K562 (cell line): ENCODE data around the gene DBI. TPM values are rescaled to one million over a fixed set of nuclear protein-coding genes. Genes with fewer than 3 reads are reported as not detected.

Experiments
- ATAC-seq: fragments of 200-7000 bp; cut with Tn5 transposase; 3 replicates; pipeline ENCODE4 v1.9.1; 2020; ENCODE audit warnings: moderate library complexity
- BruUV-seq: library from RNA; stranded (reverse); fragments of 400-500 nt; replicated peaks from 2 replicates; lab custom pipeline; 2021; lab: Mats Ljungman, UMichigan
- CTCF ChIA-PET: fragments of 300-600 bp; formaldehyde crosslinking; extraction: SDS; loops from one replicate; lab custom pipeline; 2021; ENCODE audit warnings: low intra/inter-chr PET ratio; lab: Yijun Ruan, JAX
- POLR2A ChIA-PET: fragments of 300-600, 350-650 bp; sonication (Branson Sonifier 250); formaldehyde crosslinking; extraction: SDS; loops from one replicate; lab custom pipeline; 2021; ENCODE audit warnings: antibody characterized with exemption, inconsistent platforms; lab: Yijun Ruan, JAX
- DNase-seq, 4 experiments: peaks; one replicate each; pipeline versions ENCODE4 v3.0.0 to v3.0.0-alpha.2; 2011 to 2018; ENCODE audit warnings: low spot score in 3 of 4, mixed read lengths in 3 of 4; ENCODE audit errors: extremely low read depth in 1 of 4
- FAIRE-seq: peaks from 2 replicates; lab custom pipeline; 2011; peaks lifted over from hg19 to GRCh38; lab: Jason Lieb, UNC
- H2AFZ ChIP-seq: 2 replicates; pipeline ENCODE4 v1.6.0; 2011; ENCODE audit warnings: low read depth, low read length, control low read depth, inconsistent platforms
- H3K27ac ChIP-seq: fragments of 200-600 bp; 3 replicates; pipeline ENCODE4 v1.8.0; 2011; ENCODE audit warnings: low read depth, mild to moderate bottlenecking, control low read depth, inconsistent platforms, low read length, moderate library complexity, mixed read lengths; ENCODE audit errors: extremely low read depth
- H3K27me3 ChIP-seq, 2 experiments: fragments of 300-600 bp in 1 of 2; 2 replicates in 1 of 2; 3 replicates in 1 of 2; pipeline versions ENCODE4 v1.6.0 to v1.8.0; 2011; ENCODE audit warnings: inconsistent platforms in 2 of 2, low read length in 2 of 2, mild to moderate bottlenecking in 1 of 2, mixed read lengths in 1 of 2, moderate library complexity in 1 of 2; ENCODE audit not compliant: control insufficient read depth in 2 of 2, insufficient read depth in 2 of 2
- H3K36me3 ChIP-seq: fragments of 300-600 bp; 3 replicates; pipeline ENCODE4 v1.8.0; 2011; ENCODE audit warnings: mild to moderate bottlenecking, low read length, inconsistent platforms; ENCODE audit not compliant: control insufficient read depth, insufficient read depth
- H3K4me1 ChIP-seq, 2 experiments: fragments of 200-600 bp in 1 of 2; replicated peaks in 1 of 2; 2 replicates in 1 of 2; 3 replicates in 1 of 2; pipeline versions ENCODE4 v1.5.1 to v1.8.0; 2011; ENCODE audit warnings: inconsistent platforms in 2 of 2, low read length in 2 of 2, mild to moderate bottlenecking in 1 of 2, mixed read lengths in 1 of 2, moderate library complexity in 1 of 2; ENCODE audit not compliant: control insufficient read depth in 2 of 2, insufficient read depth in 2 of 2
- H3K4me2 ChIP-seq: 2 replicates; pipeline ENCODE4 v1.6.1; 2011; ENCODE audit warnings: low read length, control low read depth, inconsistent platforms, mixed read lengths; ENCODE audit not compliant: insufficient read depth
- H3K4me3 ChIP-seq: fragments of 200-600 bp; sonication (generic), shearing (Covaris generic); 2 replicates; pipeline ENCODE4 v1.5.1; 2016; ENCODE audit warnings: control low read depth, inconsistent platforms
- H3K79me2 ChIP-seq: fragments of 200-600 bp; 3 replicates; pipeline ENCODE4 v1.8.0; 2011; ENCODE audit warnings: low read length, inconsistent platforms; ENCODE audit not compliant: control insufficient read depth, insufficient read depth
- H3K9ac ChIP-seq, 2 experiments: 2 replicates each; pipeline versions ENCODE4 v1.6.0 to v1.6.1; 2011; ENCODE audit warnings: low read depth in 2 of 2, low read length in 2 of 2, control low read depth in 1 of 2, inconsistent platforms in 1 of 2, mild to moderate bottlenecking in 1 of 2, mixed read lengths in 1 of 2; ENCODE audit not compliant: insufficient read depth in 1 of 2
- H3K9me1 ChIP-seq: one replicate; pipeline ENCODE4 v1.6.0; 2011; ENCODE audit warnings: inconsistent platforms, mild to moderate bottlenecking, low read length, moderate library complexity; ENCODE audit not compliant: control insufficient read depth, insufficient read depth
- H3K9me3 ChIP-seq: replicated peaks from 2 replicates; pipeline ENCODE4 v1.5.1; 2011; ENCODE audit warnings: low read depth, low read length, inconsistent platforms; ENCODE audit not compliant: control insufficient read depth, insufficient read depth
- H4K20me1 ChIP-seq: replicated peaks from 2 replicates; pipeline ENCODE4 v1.6.1; 2011; ENCODE audit warnings: low read length, inconsistent platforms, mixed read lengths; ENCODE audit not compliant: control insufficient read depth, insufficient read depth
- DPF2 ChIP-seq: fragments of 450-650 bp; IDR thresholded peaks from 2 replicates; pipeline ENCODE4 v1.6.1; 2016
- EP300 ChIP-seq: IDR thresholded peaks from 2 replicates; pipeline ENCODE4 v1.6.1; 2012; ENCODE audit warnings: low read length, improper control_type of control experiment
- FOXJ3 ChIP-seq: sonication (generic); formaldehyde crosslinking; IDR thresholded peaks from 2 replicates; pipeline ENCODE4 v1.4.0; 2020; ENCODE audit warnings: mild to moderate bottlenecking, missing genetic modification reagents
- FOXP4 ChIP-seq: sonication (generic); formaldehyde crosslinking; IDR thresholded peaks from 2 replicates; pipeline ENCODE4 v1.8.0; 2022; ENCODE audit warnings: mild to moderate bottlenecking, missing genetic modification reagents, borderline replicate concordance
- MAZ ChIP-seq, 2 experiments: fragments of 450-650 bp in 1 of 2; sonication (generic) in 1 of 2; formaldehyde crosslinking; IDR thresholded peaks in 1 of 2; conservative IDR thresholded peaks in 1 of 2; 2 replicates each; pipeline versions ENCODE4 v1.4.0 to v1.5.0; 2020; ENCODE audit warnings: mild to moderate bottlenecking in 1 of 2, missing genetic modification reagents in 1 of 2
- MYC ChIP-seq, 2 experiments: fragments of 250-450 bp in 1 of 2; sonication (Bioruptor Pico) in 1 of 2; IDR thresholded peaks; 2 replicates each; pipeline versions ENCODE4 v1.5.1 to v1.6.1; 2012 to 2021; ENCODE audit warnings: low read depth in 2 of 2, borderline replicate concordance in 1 of 2, improper control_type of control experiment in 1 of 2, low read length in 1 of 2, mild to moderate bottlenecking in 1 of 2, moderate library complexity in 1 of 2
- NFYB ChIP-seq: IDR thresholded peaks from 2 replicates; pipeline ENCODE4 v1.6.1; 2011; ENCODE audit warnings: mild to moderate bottlenecking, moderate library complexity; ENCODE audit not compliant: insufficient read length; ENCODE audit errors: extremely low read depth
- SMARCE1 ChIP-seq: fragments of 450-650 bp; IDR thresholded peaks from 2 replicates; pipeline ENCODE4 v1.7.1; 2016; ENCODE audit warnings: mild to moderate bottlenecking
- TRIM28 ChIP-seq: fragments of 450-650 bp; IDR thresholded peaks from 2 replicates; pipeline ENCODE4 v1.6.1; 2017
- TSHZ1 ChIP-seq: fragments of 250-450 bp; sonication (Bioruptor Pico); IDR thresholded peaks from 2 replicates; pipeline ENCODE4 v1.4.0; 2020; ENCODE audit warnings: mild to moderate bottlenecking, moderate library complexity
- ZNF224 ChIP-seq: sonication (generic); formaldehyde crosslinking; IDR thresholded peaks from 2 replicates; pipeline ENCODE4 v1.8.0; 2022; ENCODE audit warnings: mild to moderate bottlenecking, missing genetic modification reagents
- ZNF232 ChIP-seq: sonication (generic); formaldehyde crosslinking; IDR thresholded peaks from 2 replicates; pipeline ENCODE4 v1.8.0; 2022; ENCODE audit warnings: mild to moderate bottlenecking, missing genetic modification reagents
- ZNF584 ChIP-seq: fragments of 200-800 bp; sonication (Bioruptor generic); IDR thresholded peaks from 2 replicates; pipeline ENCODE4 v1.6.1; 2016; ENCODE audit warnings: low read depth, mild to moderate bottlenecking, missing genetic modification characterization, missing compliant biosample characterization
- ZNF75A ChIP-seq: fragments of 450-650 bp; formaldehyde crosslinking; IDR thresholded peaks from 2 replicates; pipeline ENCODE4 v1.4.0; 2020; ENCODE audit warnings: mild to moderate bottlenecking
- ZNF780A ChIP-seq: fragments of 250-450 bp; sonication (Bioruptor Pico); IDR thresholded peaks from 2 replicates; pipeline ENCODE4 v1.5.0; 2021; ENCODE audit warnings: mild to moderate bottlenecking
- ZZZ3 ChIP-seq: fragments of 450-650 bp; IDR thresholded peaks from 2 replicates; pipeline ENCODE4 v1.6.1; 2016; ENCODE audit warnings: antibody characterized with exemption, mild to moderate bottlenecking, moderate library complexity
- WGBS: fragments of 100-300 bp; shearing (Covaris generic); methylation state at CpG from one replicate; pipeline ENCODE4 v1.1.6; 2016; ENCODE audit warnings: low coverage, mixed read lengths; ENCODE audit not compliant: insufficient coverage; ENCODE audit errors: missing lambda C conversion rate; 5-methylcytosine and 5-hydroxymethylcytosine counted together
- in situ Hi-C: fragments of 300-500 bp; cut with MboI; formaldehyde crosslinking; loops from 4 replicates; pipeline ENCODE4 v1.15.0; 2018; ENCODE audit warnings: inconsistent platforms, mixed read lengths
- intact Hi-C: fragments of 100-400 bp; cut with micrococcal nuclease; formaldehyde crosslinking; loops from 2 replicates; pipeline ENCODE4 v1.14.2; 2022
- polyA plus RNA-seq, 8 experiments: library from polyadenylated mRNA; depleted of rRNA in 4 of 8; stranded (reverse) in 5 of 8; unstranded in 3 of 8; fragments of >200 nt; fragmentation: Nextera tagmentation in 2 of 8; fragmentation: Illumina TruSeq in 1 of 8; extraction: Ambion mirVana in 2 of 8; extraction: Trizol in 1 of 8; gene quantifications; 2 replicates each; pipeline versions ENCODE4 v1.2.1 to v1.2.3, GENCODE V29; 2011 to 2014; ENCODE audit warnings: inconsistent platforms in 1 of 8, missing spikeins in 1 of 8
- total RNA-seq, 7 experiments: library from RNA; depleted of rRNA in 6 of 7; stranded (reverse); fragments of >200 nt in 6 of 7; fragmentation: Illumina TruSeq in 2 of 7; extraction: Trizol in 2 of 7; gene quantifications; 2 replicates each; pipeline versions ENCODE4 v1.2.1 to v1.2.3, GENCODE V29; 2011 to 2021; ENCODE audit warnings: low replicate concordance in 1 of 7

DBI gene
- total and polyA plus RNA-seq, 9 of the 15 experiments (the other 6 are each of a cell fraction or from before 2014, with no cell fraction given), result 55.8 to 443 (median 194) TPM

GRCh38 chr2:119323459-119323858, 43.3 kb upstream of the DBI start:
- 20% methylated on average over 8 of the region's 8 CpGs for WGBS
- H3K36me3 ChIP-seq, result no peaks in the 10 kb centered on the region
- no peaks in the 10 kb centered on the region; a peak in 1 of 5 replicates for H3K4me1 ChIP-seq
- H3K79me2 ChIP-seq, result no peaks in the 10 kb centered on the region
- ChIA-PET POLR2A (no interaction called here), CTCF (no interaction called here)
- DNase-seq, result no peak
- no peak overlapping the region for H3K9ac ChIP-seq
- no peak for FAIRE-seq
- no peak for ATAC-seq
- no TSS peak for BruUV-seq
- no peak overlapping the region for H3K27ac ChIP-seq
- no peak for TF ChIP-seq ZNF780A (CRISPR knock-in tag)
- TF ChIP-seq EP300, result no peak
- no peak for TF ChIP-seq ZNF224 (CRISPR knock-in tag)
- TF ChIP-seq ZNF584 (CRISPR knock-in tag), result no peak
- TF ChIP-seq ZNF75A (CRISPR knock-in tag), result no peak
- TF ChIP-seq NFYB, result no peak
- no peak for TF ChIP-seq MYC (IDR thresholded peaks at IDR 0.05; ENCODE audit: low read depth, low read length)
- TF ChIP-seq MYC (CRISPR knock-in tag; IDR thresholded peaks at IDR 0.05; ENCODE audit: borderline replicate concordance, low read depth), result no peak
- TF ChIP-seq DPF2, result no peak
- no peak for TF ChIP-seq TSHZ1
- no peak for TF ChIP-seq ZNF232 (CRISPR knock-in tag)
- TF ChIP-seq TRIM28, result no peak
- TF ChIP-seq ZZZ3, result no peak
- TF ChIP-seq SMARCE1, result no peak
- no peak for TF ChIP-seq MAZ (CRISPR knock-in tag; conservative IDR thresholded peaks at IDR 0.05 in 1 of 2, IDR thresholded peaks at IDR 0.05 in 1 of 2)
- no peak for TF ChIP-seq FOXP4
- TF ChIP-seq FOXJ3 (CRISPR knock-in tag), result no peak
- H3K4me3 ChIP-seq, result no peak overlapping the region
- H3K4me2 ChIP-seq, result no peak overlapping the region
- no peaks in the 10 kb centered on the region for H3K9me1 ChIP-seq
- H4K20me1 ChIP-seq, result no peaks in the 10 kb centered on the region
- in situ Hi-C loops (no loop called here), intact Hi-C loops (no loop called here)
- H3K9me3 ChIP-seq, result no peaks in the 10 kb centered on the region
- no peak overlapping the region for H2AFZ ChIP-seq
- H3K27me3 ChIP-seq, result no peaks in the 10 kb centered on the region; a peak in 1 of 5 replicates
